ENCODE measurements around the gene TBCD.

Gene TBCD

GRCh38 chr17:82909322-82909904 lies 157.5 kb downstream of the TBCD start:
- no peak for DNase-seq

GRCh38 chr17:82910041-82910481 lies 158.2 kb downstream of the TBCD start:
- no peak for DNase-seq

- DNase-seq: no peak
Measured at GRCh38 chr17:82910770-82911169, 158.9 kb downstream of the TBCD start.

GRCh38 chr17:82911822-82912221 lies 160.0 kb downstream of the TBCD start:
- DNase-seq: no peak

- no peak for DNase-seq
Measured at GRCh38 chr17:82912484-82913089, 160.7 kb downstream of the TBCD start.

GRCh38 chr17:82913304-82914043 lies 161.6 kb downstream of the TBCD start:
- no peak for DNase-seq

GRCh38 chr17:82914375-82914774 lies 162.5 kb downstream of the TBCD start:
- no peak for DNase-seq

GRCh38 chr17:82915010-82915756 lies 163.3 kb downstream of the TBCD start:
- DNase-seq: no peak

GRCh38 chr17:82915757-82916027 lies 163.8 kb downstream of the TBCD start:
- DNase-seq: no peak

GRCh38 chr17:82917699-82918345 lies 166.0 kb downstream of the TBCD start:
- DNase-seq: no peak

- no peak for DNase-seq
Measured at GRCh38 chr17:82918508-82918907, 166.6 kb downstream of the TBCD start.

GRCh38 chr17:82920150-82920549 lies 168.3 kb downstream of the TBCD start:
- no peak for DNase-seq

GRCh38 chr17:82920715-82921114 lies 168.8 kb downstream of the TBCD start:
- no peak for DNase-seq

GRCh38 chr17:82921426-82921825 lies 169.6 kb downstream of the TBCD start:
- no peak for DNase-seq

- no peak for DNase-seq
Measured at GRCh38 chr17:82922646-82923045, 170.8 kb downstream of the TBCD start.

- DNase-seq: no peak
Measured at GRCh38 chr17:82923366-82924113, 171.7 kb downstream of the TBCD start.

GRCh38 chr17:82924214-82924613 lies 172.3 kb downstream of the TBCD start:
- DNase-seq: no peak

- no peak for DNase-seq
Measured at GRCh38 chr17:82924812-82925211, 172.9 kb downstream of the TBCD start.

GRCh38 chr17:82925336-82925735 lies 173.5 kb downstream of the TBCD start:
- DNase-seq: no peak

GRCh38 chr17:82926081-82926480 lies 174.2 kb downstream of the TBCD start:
- DNase-seq: no peak

GRCh38 chr17:82926716-82927115 lies 174.9 kb downstream of the TBCD start:
- DNase-seq: no peak

GRCh38 chr17:82927311-82927660 lies 175.4 kb downstream of the TBCD start:
- DNase-seq: no peak

All from NCI-H1417 treated with DMSO at 0.1 percent for 48 hours (cell line).